GM21447 (cell line): ENCODE measurements around the gene SNTG2.
A peak's percentile ranks its signal among the peaks of the same experiment; 100 is the strongest.

Experiments used
- ATAC-seq: cut with Tn5 transposase; IDR thresholded peaks from one replicate; pipeline ENCODE4 v1.9.1; 2021; ENCODE audit not compliant: unreplicated experiment

SNTG2 gene

DNA sequence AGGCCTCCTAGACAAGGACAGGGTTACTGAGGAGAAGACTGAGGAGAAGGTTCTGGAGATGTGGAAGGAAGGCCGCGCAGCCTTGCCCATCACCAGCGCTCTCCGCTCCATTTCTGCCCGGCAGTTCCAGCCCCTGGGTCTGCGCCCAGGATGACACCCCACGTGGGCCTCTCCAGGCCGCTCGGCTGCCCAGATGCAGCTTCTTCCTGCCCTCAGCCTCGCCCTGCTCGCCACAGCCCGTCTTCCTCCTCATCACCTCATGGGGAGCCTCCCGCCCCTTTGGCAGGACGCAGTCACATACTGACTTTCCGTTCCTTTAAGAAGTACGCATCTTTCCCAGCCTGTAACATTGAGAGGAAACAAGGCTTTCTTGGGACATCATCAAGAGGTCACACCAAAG is 37.1 kb downstream of the SNTG2 start:
- no peak for ATAC-seq

- ATAC-seq: no peak
Measured at GRCh38 chr2:989781-990467, 39.3 kb downstream of the SNTG2 start.

DNA sequence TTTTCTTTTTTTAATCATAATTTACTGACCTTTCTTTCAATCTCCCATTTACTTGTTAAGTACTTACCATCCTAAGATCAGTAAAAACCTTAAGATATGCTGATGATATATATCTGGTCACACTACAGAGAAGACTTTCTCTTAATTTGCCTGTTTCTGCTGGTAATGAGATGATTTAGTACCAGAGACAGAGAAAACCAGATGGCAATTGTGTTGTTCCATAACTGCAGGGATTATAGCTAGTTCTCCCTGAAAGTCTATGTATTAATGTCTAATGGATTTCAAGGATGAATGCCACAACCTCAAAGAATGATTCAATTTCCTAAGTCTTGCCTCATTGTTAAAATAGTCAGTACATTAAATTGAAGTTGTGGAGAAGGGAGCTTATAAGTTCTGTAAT is 40.3 kb downstream of the SNTG2 start:
- no peak for ATAC-seq

GRCh38 chr2:1002350-1002749 is 51.7 kb downstream of the SNTG2 start:
- ATAC-seq: no peak

DNA sequence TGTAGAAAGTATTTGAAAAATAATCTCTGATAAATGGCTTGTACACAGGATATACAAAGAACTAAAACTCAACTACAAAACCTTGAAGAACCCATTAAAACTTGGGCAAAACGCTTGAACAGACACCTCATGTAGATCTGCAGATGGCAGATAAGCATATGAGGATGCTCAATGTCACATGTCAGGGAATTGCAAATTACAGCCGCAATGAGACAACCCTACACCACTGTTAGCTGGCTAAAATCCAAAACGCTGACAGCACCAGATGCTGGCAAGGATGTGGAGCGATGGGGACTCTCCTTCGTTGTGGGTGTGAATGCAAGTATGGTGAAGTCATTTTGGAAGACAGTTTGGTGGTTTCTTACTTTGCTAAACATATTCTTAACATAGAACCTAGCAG is 53.7 kb downstream of the SNTG2 start:
- no peak for ATAC-seq

DNA sequence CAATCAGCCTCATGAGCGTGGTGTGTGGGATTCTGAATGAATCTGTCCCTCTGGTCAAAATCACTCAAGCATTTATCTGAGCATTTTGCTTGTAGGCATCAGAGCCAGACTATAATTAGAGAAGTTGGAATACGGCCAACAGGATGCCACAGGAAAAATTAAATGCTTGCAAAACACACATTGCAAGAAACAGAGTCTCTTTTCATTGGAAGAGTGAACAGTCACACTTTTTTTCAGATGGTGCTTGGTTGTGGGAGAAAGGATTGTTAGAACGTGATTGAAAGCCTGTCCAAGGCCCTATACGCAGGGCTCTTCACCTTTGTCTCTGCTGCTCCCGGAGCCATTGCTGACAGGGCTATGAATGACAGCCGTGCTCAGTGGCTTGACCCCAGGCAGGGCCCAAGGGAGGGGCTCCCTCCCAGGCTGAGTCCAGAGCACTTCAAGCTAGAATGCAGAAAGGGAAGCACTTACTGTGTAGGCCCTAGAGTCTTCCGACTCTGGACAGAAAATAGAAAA is 59.8 kb downstream of the SNTG2 start:
- no peak for ATAC-seq

DNA sequence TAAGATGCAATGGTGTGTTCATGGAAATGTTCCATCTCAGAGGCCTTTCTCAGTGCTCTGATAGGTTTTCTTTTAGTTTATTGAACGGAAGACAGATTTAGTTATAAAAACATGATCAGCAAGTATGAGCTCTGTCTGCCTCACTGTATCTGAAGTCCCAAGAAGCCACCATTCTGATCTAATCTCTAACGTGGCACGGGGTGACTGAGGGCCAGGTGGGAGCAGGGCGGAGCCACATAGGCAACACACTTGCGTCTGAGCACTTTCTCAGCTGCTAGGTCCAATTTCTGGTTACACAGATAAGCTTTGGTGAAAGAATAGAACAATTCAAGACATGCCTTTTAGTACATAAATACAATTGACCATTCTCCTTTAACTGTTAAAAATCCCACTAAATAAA is 60.4 kb downstream of the SNTG2 start:
- no peak for ATAC-seq

- no peak for ATAC-seq
Measured at GRCh38 chr2:1011985-1012384, 61.3 kb downstream of the SNTG2 start.

- no peak for ATAC-seq
Measured at GRCh38 chr2:1014802-1015201, 64.2 kb downstream of the SNTG2 start.

DNA sequence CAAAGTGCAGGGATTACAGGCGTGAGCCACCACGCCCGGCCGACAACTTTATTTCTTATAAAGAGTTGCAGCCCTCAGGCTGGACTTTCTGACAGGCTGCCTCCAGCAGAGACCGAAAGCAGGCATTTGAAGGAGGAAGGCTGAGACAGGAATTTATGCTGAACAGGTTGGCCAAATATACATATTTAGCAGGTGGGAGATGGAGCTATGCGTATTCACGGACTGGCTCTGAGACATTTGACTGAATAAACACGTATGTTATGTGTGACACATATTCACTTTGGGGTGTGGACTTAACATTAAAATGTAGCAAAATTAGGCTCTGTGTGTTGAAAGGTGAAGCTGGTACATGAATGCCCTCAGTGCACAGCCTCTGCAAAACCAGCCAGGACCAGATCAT is 65.9 kb downstream of the SNTG2 start:
- ATAC-seq: no peak

GRCh38 chr2:1017827-1018226 is 67.2 kb downstream of the SNTG2 start:
- no peak for ATAC-seq

DNA sequence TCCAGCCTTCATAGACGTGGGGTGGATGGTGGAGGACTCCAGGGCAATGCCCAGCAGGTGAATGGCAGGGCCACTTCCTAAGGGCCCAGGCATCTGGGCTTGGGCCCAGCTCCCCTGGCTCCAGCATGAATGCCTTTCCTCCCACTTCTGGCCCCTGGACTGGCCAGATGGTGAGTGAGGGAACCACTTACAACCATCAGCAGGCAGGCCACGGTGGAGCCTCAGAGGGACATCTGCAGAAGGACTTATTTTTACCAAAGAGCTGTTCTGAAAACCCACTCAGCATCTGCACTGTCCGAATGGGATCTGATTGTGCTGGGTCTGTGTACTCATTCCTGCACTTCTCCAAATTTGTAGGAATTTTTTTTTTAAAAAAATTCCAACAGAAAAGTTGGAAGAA is 69.6 kb downstream of the SNTG2 start:
- ATAC-seq: no peak

DNA sequence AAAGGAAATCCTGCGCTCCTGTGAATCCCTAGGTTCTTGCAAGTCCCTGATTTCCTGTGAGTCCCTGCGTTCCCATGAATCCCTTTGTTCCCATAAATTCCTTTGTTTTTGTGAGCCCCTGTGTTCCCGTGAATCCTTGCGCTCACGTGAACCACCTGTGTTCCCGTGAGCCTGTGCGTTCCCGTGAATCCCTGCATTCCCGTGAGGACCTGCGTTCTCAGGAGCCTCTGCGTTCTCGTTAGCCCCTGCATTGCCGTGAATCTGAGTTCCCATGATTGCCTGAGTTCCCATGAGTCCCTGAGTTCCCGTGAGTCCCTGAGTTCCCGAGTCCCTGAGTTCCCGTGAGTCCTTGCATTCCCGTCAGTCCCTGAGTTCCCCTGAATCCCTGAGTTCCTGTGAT is 71.5 kb downstream of the SNTG2 start:
- no peak for ATAC-seq

- no peak for ATAC-seq
Measured at GRCh38 chr2:1024981-1025380, 74.3 kb downstream of the SNTG2 start.

DNA sequence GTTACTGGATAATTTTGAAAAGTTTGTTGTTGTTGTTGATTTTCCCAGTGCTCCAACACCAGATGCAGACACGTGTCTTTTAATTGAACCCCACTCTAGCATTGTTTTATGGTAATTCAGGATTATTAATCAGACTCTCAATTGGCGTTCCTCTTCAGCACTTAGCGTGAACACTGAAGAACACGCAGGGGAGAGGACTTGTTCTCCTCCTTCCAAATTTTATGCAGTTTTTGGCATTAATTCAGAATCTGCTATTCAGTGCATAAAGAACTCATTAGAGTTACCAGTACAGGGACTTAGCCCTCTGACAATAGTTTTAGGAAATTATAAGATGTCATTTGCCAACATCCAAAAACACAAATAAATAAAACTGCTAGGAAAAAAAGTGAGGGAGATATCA is 75.5 kb downstream of the SNTG2 start:
- ATAC-seq: no peak

DNA sequence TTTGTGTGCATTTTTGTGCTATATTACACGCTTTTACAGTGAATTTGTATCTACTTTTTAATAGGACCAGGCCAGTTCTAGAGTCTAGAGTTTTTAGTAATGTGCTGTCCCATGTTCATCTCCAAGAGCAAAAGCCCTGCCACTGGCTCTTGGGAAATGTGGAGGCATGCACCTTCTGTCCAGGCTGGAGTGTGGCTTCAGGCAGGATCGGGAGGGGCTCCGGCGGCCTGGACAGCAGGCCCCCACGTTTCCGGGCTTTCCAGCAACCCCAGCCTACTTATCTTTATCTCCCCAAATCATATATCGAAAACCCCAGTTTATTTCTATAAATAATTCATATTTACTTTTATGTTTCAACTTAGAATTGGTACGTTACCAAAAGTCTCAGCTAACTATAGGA is 78.2 kb downstream of the SNTG2 start:
- ATAC-seq: no peak

- no peak for ATAC-seq
Measured at GRCh38 chr2:1032030-1032429, 81.4 kb downstream of the SNTG2 start.

DNA sequence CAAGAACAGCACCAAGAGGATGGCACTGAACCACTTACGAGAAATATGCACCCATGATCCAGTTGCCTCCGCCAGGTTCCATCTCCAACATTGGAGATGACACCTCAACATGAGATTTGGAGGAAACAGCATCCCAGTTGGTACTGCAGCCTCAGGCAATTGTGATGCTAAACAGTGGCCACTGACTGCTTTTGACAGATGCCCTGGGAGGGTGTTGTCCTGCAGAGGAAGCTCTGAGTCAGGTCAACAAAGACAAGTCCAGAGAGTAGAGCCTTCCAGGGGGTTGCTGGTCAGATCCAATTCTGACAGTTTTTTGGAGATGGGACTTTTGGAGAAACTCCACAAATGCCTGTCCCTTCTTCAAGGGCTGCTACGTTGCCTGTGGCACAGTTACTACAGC is 82.4 kb downstream of the SNTG2 start:
- no peak for ATAC-seq

GRCh38 chr2:1037066-1037465 is 86.4 kb downstream of the SNTG2 start:
- no peak for ATAC-seq

DNA sequence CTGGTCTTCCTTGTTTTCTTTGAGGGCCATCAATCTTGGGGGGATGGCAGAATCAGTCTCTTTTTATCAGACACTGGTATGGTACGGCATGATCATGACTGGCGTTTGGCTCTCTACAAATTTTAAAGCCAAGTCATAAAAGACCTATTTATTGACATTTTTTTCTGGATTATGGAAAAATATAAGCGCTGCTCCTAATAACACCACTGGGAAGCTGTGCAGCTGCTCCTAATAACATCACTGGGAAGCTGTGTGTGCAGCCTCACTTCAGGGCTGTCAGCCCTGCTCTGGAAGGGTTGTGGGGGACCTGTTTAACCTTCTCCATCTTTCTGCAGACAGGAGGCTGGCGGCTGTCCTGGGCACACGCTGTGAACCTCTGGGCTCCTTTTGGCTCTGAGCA is 88.9 kb downstream of the SNTG2 start:
- no peak for ATAC-seq

- no peak for ATAC-seq
Measured at GRCh38 chr2:1041012-1041805, 90.6 kb downstream of the SNTG2 start.

DNA sequence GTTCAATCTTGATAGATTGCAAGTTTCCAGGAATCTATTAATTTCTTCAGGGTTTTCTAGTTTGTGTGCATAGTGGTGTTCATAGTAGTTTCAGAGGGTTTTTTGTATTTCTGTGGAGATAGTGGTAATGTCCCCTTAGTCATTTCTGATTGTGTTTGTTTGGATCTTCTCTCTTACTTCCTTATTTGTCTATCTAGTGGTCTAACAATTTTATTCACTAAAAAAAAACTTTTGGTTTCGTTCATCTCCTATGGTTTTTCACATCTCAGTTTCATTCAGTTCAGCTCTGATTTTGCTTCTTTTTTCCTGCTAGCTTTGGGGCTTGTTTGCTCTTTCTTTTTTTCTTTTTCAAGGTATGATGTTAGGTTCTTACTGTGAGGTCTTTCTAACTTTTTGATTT is 94.5 kb downstream of the SNTG2 start:
- ATAC-seq: peak; percentile 83

DNA sequence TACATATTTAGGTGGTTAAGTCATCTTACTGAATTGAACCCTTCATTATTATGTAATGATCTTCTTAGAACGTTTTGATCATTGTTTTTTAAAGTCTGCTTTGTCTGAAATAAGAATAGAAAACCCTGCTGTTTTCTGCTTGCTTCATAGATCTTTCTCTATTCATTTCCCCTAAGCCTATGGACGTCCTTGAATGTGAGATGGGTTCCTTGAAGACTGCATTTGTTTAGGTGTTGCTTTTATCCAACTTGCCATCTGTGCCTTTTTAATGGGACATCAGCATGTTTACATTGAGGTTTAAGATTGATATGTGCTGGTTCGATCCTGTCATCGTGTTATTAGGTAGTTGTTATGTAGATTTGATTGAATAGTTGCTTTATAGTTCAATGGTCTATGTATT is 95.4 kb downstream of the SNTG2 start:
- ATAC-seq: no peak
